ENCODE results near the gene RBM18. TPM values are rescaled to one million over a fixed set of nuclear protein-coding genes. Genes with fewer than 3 reads are reported as not detected.

Gene RBM18
- total RNA-seq, 4 donors from 2014 or later, result 2.5 to 16.9 (median 8.2) TPM

DNA sequence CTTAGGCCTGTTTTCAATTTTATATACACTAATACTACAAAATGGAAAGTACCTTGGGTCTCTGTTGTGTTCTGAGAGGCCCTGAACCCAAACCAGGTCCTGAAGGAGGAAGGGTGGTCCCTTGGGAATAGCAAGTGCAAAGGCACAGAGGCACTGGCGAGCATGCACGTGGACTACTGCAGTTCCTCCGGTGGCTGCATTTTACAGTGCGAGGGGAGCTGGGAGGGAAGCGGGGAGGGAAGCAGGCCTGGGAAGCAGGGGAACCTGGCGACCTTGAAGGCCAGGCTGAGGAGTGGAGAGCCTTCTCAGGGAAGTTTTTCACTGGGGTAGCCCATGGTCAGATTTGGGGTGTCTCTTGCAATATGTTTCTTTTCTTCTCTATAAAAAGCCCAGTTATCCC is 71.0 kb downstream of the RBM18 start:
- TF ChIP-seq, protein P1, sequence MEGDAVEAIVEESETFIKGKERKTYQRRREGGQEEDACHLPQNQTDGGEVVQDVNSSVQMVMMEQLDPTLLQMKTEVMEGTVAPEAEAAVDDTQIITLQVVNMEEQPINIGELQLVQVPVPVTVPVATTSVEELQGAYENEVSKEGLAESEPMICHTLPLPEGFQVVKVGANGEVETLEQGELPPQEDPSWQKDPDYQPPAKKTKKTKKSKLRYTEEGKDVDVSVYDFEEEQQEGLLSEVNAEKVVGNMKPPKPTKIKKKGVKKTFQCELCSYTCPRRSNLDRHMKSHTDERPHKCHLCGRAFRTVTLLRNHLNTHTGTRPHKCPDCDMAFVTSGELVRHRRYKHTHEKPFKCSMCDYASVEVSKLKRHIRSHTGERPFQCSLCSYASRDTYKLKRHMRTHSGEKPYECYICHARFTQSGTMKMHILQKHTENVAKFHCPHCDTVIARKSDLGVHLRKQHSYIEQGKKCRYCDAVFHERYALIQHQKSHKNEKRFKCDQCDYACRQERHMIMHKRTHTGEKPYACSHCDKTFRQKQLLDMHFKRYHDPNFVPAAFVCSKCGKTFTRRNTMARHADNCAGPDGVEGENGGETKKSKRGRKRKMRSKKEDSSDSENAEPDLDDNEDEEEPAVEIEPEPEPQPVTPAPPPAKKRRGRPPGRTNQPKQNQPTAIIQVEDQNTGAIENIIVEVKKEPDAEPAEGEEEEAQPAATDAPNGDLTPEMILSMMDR (IDR thresholded peaks at IDR 0.05), result no peak
- TF ChIP-seq POLR2A (IDR thresholded peaks at IDR 0.05), result no peak
- Histone ChIP-seq H3K4me3 (no peak overlapping the region), H3K36me3 (no peaks in the 10 kb centered on the region), H3K9me3 (no peaks in the 10 kb centered on the region), H3K27ac (no peak overlapping the region), H3K27me3 (peaks cover 0 to 7% (median 0%) of the 10 kb centered on the region in 4 donors), H3K4me1 (peaks cover 0 to 31% (median 16%) of the 10 kb centered on the region in 3 donors)
- intact Hi-C loops (cut with DNase I), result no loop called here
- no peak for DNase-seq
- WGBS, 2 donors, result 80 to 82% methylated on average over 4 to 6 of the region's 6 CpGs

DNA sequence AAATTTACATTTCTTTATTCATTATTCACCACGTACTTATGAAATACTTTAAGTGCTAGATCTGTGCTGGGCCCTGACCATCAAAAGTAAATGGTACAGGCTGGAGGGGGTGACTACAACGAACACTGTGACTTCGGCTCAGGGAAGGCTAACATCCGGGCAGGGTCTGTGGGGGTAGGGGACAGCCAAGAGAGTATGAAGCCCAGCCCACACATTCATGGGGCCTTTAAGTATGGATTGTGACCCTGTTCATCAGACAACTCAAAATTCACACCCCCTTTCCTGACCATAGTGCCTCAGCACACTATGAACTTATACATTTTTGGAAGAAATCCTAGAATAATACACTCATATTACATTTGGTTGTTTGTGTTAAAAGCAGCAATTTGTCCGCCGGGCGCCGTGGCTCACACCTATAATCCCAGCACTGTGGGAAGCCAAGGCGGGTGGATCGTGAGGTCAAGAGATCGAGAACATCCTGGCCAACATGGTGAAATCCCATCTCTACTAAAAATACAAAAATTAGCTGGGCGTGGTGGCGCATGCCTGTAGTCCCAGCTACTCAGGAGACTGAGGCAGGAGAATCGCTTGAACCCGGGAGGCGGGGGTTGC is 71.6 kb downstream of the RBM18 start:
- H3K4me3 ChIP-seq, result no peak overlapping the region
- no peaks in the 10 kb centered on the region for H3K36me3 ChIP-seq
- intact Hi-C loops (cut with DNase I), result no loop called here
- peaks cover 0 to 7% (median 0%) of the 10 kb centered on the region in 4 donors for H3K27me3 ChIP-seq
- 64 to 71% methylated on average over 14 to 16 of the region's 16 CpGs for WGBS, 2 donors
- H3K9me3 ChIP-seq, result no peaks in the 10 kb centered on the region
- TF ChIP-seq, protein P1 (IDR thresholded peaks at IDR 0.05), result no peak
- no peak for TF ChIP-seq POLR2A (IDR thresholded peaks at IDR 0.05)
- peaks cover 0 to 31% (median 16%) of the 10 kb centered on the region in 3 donors for H3K4me1 ChIP-seq
- no peak for DNase-seq
- no peak overlapping the region for H3K27ac ChIP-seq

DNA sequence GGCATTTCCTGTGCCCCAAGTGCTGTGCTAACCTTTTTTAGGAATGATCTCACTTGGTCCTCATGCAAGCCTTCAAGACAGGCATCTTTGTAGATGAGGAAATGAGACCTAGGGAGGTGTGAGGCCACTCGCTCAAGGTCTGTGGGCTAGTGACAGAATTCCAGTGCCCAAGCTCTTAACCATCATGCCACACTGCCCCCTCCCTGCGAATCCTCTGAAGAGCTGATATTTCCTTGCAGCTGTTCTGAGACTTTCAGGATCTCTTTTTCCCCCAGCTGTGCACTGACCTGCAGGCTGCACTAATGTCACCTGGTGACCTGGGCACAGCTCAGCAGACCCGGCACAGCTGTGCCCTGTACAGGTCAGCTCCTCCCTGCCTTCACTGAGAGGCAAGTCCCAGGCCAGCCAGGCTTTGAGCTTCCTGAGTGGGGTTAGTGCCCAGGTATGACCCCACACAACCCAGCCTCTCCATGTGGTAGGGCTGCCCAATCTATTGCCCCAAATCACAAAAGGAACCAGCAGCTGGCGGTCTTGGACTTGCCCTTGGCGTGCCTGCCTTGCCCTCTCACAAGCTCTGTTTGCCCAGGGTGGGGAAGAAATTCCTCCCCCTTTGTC is 72.3 kb downstream of the RBM18 start:
- TF ChIP-seq, protein P1 (IDR thresholded peaks at IDR 0.05), result no peak
- TF ChIP-seq POLR2A (IDR thresholded peaks at IDR 0.05), result no peak

DNA sequence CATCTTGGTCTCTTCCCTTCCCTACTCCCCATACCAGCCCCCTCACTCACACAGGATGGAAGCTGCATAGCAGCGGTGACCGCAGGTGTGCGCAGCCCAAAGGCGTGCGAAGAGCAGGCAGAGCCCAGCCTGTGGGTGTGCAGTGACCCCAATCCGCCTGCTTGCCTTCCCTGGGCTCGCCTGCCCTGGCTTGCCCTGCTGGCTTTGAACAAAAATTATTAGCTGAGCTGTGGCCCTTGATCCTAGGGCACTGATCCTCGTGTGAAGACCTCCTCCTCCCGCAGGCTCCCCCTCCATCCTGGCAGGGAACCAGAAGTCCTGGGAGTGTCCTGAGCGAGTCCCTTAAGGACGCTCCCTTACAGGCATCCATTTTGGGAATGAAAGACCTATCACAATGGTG is 73.1 kb downstream of the RBM18 start:
- H3K27ac ChIP-seq, result no peak overlapping the region
- no peaks in the 10 kb centered on the region for H3K36me3 ChIP-seq
- TF ChIP-seq, protein P1 (IDR thresholded peaks at IDR 0.05), result no peak
- TF ChIP-seq POLR2A (IDR thresholded peaks at IDR 0.05), result no peak
- no peak overlapping the region for H3K4me3 ChIP-seq
- intact Hi-C loops (cut with DNase I), result no loop called here
- 39% methylated on average over 11 of the region's 11 CpGs; no CpG with 5 or more reads in 1 of the 2 donors for WGBS, 2 donors
- no peaks in the 10 kb centered on the region for H3K27me3 ChIP-seq
- DNase-seq, result no peak
- H3K9me3 ChIP-seq, result no peaks in the 10 kb centered on the region
- H3K4me1 ChIP-seq, result peaks cover 0 to 31% (median 16%) of the 10 kb centered on the region in 3 donors

More for the DNA sequence above, 72.3 kb downstream of the RBM18 start:
- WGBS, 2 donors, result 52 to 56% methylated on average over 4 to 5 of the region's 5 CpGs
- intact Hi-C loops (cut with DNase I), result no loop called here
- Histone ChIP-seq H3K27ac (no peak overlapping the region), H3K4me1 (peaks cover 0 to 31% (median 16%) of the 10 kb centered on the region in 3 donors), H3K9me3 (no peaks in the 10 kb centered on the region), H3K27me3 (peaks cover 0 to 2% (median 0%) of the 10 kb centered on the region in 4 donors), H3K36me3 (no peaks in the 10 kb centered on the region), H3K4me3 (no peak overlapping the region)
- no peak for DNase-seq

DNA sequence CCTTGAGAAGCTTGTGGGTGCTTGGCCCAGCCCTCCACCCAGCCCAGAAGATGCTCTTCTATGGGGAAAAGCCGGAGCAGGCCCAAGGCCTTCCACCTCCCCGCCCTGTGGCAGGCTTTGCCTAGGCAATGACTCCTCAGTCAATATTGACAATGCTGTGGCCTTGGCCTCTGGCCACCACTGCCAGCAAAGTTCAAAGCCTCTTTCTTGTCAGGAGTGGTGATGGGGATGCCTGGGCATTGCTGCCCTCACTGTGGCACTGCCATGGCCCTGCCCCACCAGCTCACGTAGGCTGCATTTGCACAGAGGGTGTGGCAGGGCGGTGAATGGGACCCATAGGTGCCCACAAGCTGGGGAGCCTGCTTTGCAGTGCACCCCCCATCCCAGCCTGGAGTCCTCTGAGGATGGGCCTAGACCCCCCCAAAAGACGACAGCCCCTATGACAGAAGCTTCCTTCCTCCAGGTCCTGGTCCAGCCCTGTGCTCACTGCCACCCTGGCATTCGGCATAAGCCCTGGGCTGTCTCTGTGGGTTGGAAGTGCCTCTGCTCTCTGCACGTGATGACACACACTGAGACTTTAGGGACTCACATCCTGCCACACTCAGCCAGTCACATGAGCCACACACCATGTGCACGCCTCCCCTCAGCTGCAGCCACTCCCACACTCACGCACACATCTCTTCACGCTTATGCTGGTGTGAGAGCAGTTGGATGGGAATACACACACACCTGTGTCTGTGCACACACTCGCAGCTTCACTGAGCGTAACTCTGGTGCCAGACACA is 73.9 kb downstream of the RBM18 start:
- Histone ChIP-seq H3K36me3 (no peaks in the 10 kb centered on the region), H3K27me3 (no peaks in the 10 kb centered on the region), H3K4me3 (no peak overlapping the region), H3K27ac (no peak overlapping the region), H3K9me3 (no peaks in the 10 kb centered on the region), H3K4me1 (peaks cover 0 to 31% (median 16%) of the 10 kb centered on the region in 3 donors)
- WGBS, 2 donors, result 45 to 46% methylated on average over 7 to 9 of the region's 12 CpGs
- DNase-seq, result no peak
- TF ChIP-seq, protein P1 (IDR thresholded peaks at IDR 0.05), result no peak
- TF ChIP-seq POLR2A (IDR thresholded peaks at IDR 0.05), result no peak
- intact Hi-C loops (cut with DNase I), result no loop called here

Data from esophagus squamous epithelium (tissue), 5 donors.